Measurements from ENCODE around the gene WTAP. TPM values are rescaled to one million over a fixed set of nuclear protein-coding genes. Genes with fewer than 3 reads are reported as not detected.
"Not testable (repeated sequence)": the region's sequence is repeated elsewhere in the genome, so short reads cannot be mapped to it uniquely, and the experiment has no call there.

The WTAP gene
- total RNA-seq, 1 experiment from 2014 or later = 90.3 TPM

- peak; percentile 92 for DNase-seq (ENCODE audit: low read depth)
Measured at GRCh38 chr6:159761873-159762680, 34.8 kb downstream of the WTAP start, which contains the start of gene ACAT2. TSS of gene ACAT2 (plus strand) at chr6:159762045. CDS start at chr6:159762088, 43 bp downstream.

DNA sequence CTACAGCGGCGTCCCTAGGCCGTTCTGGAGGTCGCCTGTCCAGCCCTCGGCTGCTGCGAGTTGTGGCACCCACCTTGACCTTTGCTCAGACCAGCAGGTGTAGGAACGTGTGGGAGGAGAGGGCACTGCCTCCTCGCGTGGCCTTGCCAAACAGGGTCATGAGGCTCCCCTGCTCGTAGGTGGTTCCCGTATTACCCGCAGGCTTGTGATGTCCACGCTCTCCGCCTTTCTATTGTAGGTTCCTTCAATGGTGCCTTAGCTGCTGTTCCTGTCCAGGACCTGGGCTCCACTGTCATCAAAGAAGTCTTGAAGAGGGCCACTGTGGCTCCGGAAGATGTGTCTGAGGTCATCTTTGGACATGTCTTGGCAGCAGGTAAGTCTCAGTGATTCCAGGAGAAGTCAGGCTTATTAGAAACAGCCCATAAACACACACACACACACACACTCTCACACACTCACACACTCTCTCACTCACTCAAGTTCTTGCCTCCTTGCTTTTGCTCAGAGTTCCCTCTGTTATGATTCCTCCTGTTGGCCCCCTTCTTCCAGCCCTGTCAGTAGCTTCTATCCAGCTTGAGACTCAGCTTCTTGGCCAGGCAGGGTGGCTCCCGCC lies 35.5 kb downstream of the WTAP start:
- no peak for DNase-seq (ENCODE audit: low read depth)

DNA sequence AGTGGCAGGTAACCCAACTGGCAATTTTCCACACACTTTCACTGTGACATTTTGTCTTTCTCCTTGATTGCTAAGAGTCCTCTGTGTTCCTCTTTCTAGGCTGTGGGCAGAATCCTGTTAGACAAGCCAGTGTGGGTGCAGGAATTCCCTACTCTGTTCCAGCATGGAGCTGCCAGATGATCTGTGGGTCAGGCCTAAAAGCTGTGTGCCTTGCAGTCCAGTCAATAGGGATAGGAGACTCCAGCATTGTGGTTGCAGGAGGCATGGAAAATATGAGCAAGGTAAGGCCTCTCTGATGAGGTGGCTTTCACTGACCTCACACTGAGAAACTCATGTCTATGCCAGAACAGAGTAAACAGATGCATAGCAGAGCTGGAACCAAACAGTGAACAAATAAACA lies 39.6 kb downstream of the WTAP start:
- no peak for DNase-seq (ENCODE audit: low read depth)

- no peak for DNase-seq (ENCODE audit: low read depth)
Measured at GRCh38 chr6:159769470-159769869, 42.2 kb downstream of the WTAP start.

- DNase-seq (ENCODE audit: low read depth) = no peak
Measured at GRCh38 chr6:159772196-159772595, 44.9 kb downstream of the WTAP start.

- no peak for DNase-seq (ENCODE audit: low read depth)
Measured at GRCh38 chr6:159777240-159777904, 50.1 kb downstream of the WTAP start.

GRCh38 chr6:159778131-159778530 lies 50.8 kb downstream of the WTAP start:
- no peak for DNase-seq (ENCODE audit: low read depth)

- DNase-seq (ENCODE audit: low read depth) = no peak
Measured at GRCh38 chr6:159778542-159779103, 51.3 kb downstream of the WTAP start.

GRCh38 chr6:159788276-159788675 lies 61.0 kb downstream of the WTAP start:
- DNase-seq (ENCODE audit: low read depth) = no peak

DNA sequence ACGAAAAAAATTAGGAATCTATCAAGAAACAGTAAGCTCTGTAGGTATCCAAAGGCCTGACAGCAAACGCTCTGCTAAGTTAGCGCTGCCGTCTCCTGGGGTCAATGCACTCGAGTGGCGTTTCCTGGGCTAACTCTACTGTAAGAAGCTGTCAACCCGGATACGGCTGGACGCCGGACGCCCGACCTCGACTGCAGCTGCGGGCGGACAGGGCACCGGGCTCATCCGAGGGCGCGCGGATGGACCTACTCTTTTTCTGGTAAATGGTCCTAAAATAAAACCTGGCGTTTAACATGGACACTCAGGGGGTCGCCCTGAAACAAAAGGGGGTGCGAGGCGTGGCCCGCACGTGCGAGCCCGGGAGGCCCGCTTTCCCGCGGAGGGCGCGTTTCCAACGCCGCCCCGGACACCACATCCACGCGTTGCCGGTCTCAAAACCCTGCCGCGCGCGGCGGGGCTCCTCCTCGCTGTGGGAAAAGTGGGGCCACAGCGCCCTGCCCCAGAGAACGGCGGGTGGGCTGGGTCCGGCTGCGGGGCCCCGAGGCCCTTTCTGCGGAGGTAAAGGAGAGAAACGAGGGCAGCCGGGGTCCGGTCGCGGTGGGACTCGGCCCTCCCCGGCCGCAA lies 61.6 kb downstream of the WTAP start:
- DNase-seq (ENCODE audit: low read depth) = peak; percentile 35

DNA sequence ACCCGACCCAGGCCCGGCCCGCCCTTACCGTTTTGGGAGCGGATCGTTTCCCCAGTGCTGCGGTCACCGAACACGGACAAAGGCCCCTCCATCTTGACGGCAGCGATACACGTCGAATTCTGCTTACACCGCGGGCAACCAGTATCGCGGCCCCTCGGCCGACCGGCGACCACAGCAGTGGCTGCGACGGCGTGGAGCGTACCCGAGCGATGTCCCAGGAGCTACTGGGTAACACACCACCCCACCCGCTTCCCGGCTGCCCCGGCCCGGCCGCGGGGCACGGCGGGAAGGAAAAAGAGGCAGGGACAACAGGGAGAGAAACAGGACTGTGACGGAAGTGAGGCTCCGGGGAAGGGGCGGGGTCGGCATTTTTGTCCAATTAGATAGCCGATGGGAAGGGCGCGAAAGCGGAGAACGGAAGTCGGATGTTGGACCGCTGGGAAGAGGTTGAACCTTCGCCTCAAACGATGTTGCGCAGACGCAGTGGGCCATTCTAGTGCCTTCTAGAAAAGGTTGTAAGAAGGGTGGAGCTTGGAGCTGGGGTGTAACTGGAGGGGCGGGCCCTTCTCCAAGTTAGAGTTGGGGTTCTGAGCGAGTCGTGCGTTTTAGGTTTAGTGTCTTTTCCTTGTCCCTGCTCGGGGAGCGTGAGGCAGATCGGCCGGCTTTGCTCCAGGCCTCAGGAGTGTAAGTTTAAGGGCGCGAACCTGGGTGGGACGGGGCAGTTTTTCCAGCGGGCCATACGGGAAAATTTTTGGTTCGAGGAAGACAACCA lies 62.3 kb downstream of the WTAP start, which contains the start of gene TCP1:
TCP1 (minus strand) TSS at position 226 of the 772 bp plus-strand sequence; CDS start at position 92, 134 bp downstream.
- peak; percentile 99 for DNase-seq (ENCODE audit: low read depth)

- peak; percentile 98 for DNase-seq (ENCODE audit: low read depth)
Measured at GRCh38 chr6:159790149-159790955, 63.0 kb downstream of the WTAP start, which contains the start of gene MRPL18. TSS of gene MRPL18 (plus strand) at chr6:159790467. CDS start at chr6:159790588, 121 bp downstream.

DNA sequence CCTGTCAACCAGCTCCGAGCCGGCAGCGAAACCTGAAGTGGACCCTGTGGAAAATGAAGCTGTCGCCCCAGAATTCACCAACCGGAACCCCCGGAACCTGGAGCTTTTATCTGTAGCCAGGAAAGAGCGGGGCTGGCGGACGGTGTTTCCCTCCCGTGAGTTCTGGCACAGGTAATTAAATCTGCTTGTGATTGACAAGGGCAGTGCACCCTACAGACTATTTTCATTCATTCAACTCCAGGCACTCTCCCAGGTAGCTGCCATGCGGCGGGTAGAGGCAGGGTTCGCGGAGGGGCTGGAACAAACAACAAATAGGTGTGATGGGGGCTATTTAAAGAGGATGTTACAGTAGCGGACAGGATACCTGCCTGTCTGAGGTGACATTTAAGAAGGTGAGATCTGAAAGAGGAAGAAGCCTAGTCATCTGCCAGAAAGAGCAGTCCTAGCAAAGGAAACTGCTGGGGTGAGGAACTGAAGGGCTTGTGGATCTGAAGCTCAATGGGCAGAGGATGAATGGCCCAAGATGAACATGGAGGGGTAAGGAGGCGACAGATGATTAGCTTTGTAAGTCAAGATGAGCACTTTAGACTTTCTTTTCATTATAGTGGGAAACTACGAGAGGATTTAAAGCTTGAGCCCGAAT lies 63.8 kb downstream of the WTAP start:
- DNase-seq (ENCODE audit: low read depth) = no peak

DNA sequence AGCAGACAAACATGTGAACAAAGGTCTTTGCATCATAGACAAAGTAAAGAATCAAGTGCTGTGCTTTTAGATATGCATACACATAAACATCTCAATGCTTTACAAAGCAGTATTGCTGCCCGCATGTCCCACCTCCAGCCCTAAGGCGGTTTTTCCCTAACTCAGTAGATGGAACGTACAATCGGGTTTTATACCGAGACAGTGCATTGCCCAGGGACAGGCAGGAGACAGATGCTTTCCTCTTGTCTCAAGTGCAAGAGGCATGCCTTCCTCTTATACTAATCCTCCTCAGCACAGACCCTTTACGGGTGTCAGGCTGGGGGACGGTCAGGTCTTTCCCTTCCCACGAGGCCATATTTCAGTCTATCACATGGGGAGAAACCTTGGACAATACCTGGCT lies 67.7 kb downstream of the WTAP start:
- DNase-seq (ENCODE audit: low read depth) = not testable (repeated sequence)

DNA sequence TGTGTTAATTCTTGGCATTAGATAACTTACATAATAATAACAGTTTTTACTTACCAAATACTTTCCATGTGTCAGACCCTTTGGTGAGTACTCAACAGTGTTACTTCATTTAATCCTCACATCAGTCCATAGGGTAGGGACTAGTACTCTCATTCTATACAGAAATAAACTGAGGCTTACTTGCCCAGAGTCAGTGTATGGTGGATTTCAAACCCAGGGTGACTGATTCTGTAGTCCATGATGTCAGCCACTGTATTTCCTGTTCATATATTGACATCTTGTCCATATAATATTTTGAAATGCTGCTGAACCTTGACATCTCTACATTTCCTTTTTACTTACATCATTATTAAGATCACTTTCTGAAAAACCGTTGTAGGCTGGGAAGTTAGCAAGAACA lies 70.2 kb downstream of the WTAP start:
- DNase-seq (ENCODE audit: low read depth) = no peak

DNA sequence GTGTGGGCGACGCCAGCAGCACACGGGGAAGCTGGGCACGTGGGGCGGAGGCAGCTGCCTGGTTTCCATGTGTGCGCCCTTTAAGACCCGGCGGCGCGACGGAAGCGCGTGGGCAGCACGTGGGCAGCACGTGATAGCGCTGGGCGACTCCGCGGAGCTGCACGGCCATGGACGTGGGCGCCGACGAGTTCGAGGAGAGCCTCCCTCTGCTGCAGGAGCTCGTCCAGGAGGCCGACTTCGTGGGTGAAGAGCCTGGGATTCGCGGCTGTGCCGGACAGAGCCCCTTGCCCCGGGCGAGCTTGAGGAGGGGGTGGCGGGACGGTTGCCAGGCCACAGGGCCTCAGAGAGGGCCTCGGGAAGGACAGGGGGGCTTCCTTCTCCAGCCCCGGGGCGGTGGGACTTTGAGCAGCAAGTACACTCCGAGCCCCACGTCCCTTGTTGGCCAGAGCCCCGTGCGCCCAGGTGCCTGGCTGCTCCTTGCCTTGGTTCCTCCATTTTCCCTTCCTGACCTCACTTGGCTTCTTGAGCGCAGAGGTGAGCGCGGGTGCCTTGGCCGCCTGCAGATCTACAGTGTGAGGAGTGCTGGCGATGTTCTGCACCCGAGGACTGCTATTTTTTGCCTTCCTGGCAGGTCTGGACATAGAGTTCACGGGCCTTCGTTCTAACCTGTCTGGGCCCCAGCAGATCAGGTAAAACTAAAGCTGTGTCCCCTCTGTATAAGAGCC lies 73.0 kb downstream of the WTAP start, which contains the start of gene PNLDC1:
PNLDC1 (plus strand) TSS at position 136 of the 725 bp plus-strand sequence; CDS start at position 168, 32 bp downstream.
- DNase-seq (ENCODE audit: low read depth) = no peak

DNA sequence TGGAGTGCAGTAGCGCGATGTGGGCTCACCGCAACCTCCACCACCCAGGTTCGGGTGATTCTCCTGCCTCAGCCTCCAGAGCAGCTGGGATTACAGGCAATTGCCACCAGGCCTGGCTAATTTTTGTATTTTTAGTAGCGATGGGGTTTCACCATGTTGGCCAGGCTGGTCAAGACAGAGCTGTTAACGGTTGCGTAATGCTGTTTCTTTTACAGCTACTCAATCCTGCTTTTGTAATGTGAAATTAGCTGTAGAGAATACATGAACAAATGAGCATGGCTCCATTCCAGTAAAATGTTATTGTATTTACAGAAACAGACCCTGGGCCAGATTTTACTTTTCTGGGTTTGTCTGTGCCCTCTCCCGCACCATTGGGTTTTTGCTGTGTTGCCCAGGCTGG lies 74.6 kb downstream of the WTAP start:
- no peak for DNase-seq (ENCODE audit: low read depth)

DNA sequence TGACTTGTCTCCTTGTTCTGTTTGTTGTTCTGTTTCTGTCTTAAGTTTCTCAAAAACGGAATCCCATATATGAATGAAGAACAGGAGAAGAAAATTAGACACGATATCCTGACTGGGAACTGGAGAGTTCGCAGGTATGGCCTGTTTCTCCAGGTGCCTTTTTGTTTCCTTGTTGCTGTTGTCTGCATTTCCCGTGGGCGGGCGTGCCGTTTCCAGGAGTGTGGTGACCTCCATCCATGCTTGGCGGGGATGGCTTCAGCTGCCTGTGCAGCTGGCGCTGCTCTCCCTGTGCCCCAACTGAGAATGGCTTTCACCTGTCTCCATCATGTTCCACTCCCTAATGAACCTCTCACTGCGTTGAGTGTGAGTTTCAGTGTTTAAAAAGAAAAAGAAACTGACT lies 77.2 kb downstream of the WTAP start:
- no peak for DNase-seq (ENCODE audit: low read depth)
